NCI-H1048 (cell line): Measurements from ENCODE around the gene SNCA.

ENCODE experiments used
- DNase-seq: peaks from one replicate; lab custom pipeline; 2025; lab: John Stamatoyannopoulos, UW

Gene SNCA

GRCh38 chr4:89813197-89813596 lies 23.8 kb downstream of the SNCA start:
- no peak for DNase-seq

- DNase-seq, result no peak
Observed at GRCh38 chr4:89807441-89808140, 29.4 kb downstream of the SNCA start.

GRCh38 chr4:89805297-89805696 lies 31.7 kb downstream of the SNCA start:
- DNase-seq, result no peak

GRCh38 chr4:89803915-89804314 lies 33.0 kb downstream of the SNCA start:
- DNase-seq, result no peak

- DNase-seq, result no peak
Observed at GRCh38 chr4:89803036-89803435, 33.9 kb downstream of the SNCA start.

- no peak for DNase-seq
Observed at GRCh38 chr4:89800527-89801103, 36.3 kb downstream of the SNCA start.

GRCh38 chr4:89800012-89800516 lies 36.9 kb downstream of the SNCA start:
- DNase-seq, result peak; percentile 77

- DNase-seq, result no peak
Observed at GRCh38 chr4:89799071-89799470, 37.9 kb downstream of the SNCA start.

GRCh38 chr4:89797117-89797516 lies 39.8 kb downstream of the SNCA start:
- DNase-seq, result no peak

- DNase-seq, result no peak
Observed at GRCh38 chr4:89788206-89789072, 48.5 kb downstream of the SNCA start.

- DNase-seq, result no peak
Observed at GRCh38 chr4:89784686-89785231, 52.2 kb downstream of the SNCA start.

- no peak for DNase-seq
Observed at GRCh38 chr4:89781321-89781720, 55.6 kb downstream of the SNCA start.

- DNase-seq, result no peak
Observed at GRCh38 chr4:89773805-89774204, 63.2 kb downstream of the SNCA start.

- no peak for DNase-seq
Observed at GRCh38 chr4:89769856-89770255, 67.1 kb downstream of the SNCA start.

GRCh38 chr4:89767924-89768323 lies 69.0 kb downstream of the SNCA start:
- no peak for DNase-seq

- no peak for DNase-seq
Observed at GRCh38 chr4:89765966-89766365, 71.0 kb downstream of the SNCA start.

GRCh38 chr4:89765528-89765927 lies 71.4 kb downstream of the SNCA start:
- no peak for DNase-seq

- no peak for DNase-seq
Observed at GRCh38 chr4:89762311-89762710, 74.7 kb downstream of the SNCA start.

GRCh38 chr4:89759426-89759825 lies 77.5 kb downstream of the SNCA start:
- DNase-seq, result no peak

- DNase-seq, result no peak
Observed at GRCh38 chr4:89757154-89757719, 79.7 kb downstream of the SNCA start.

GRCh38 chr4:89755220-89755619 lies 81.7 kb downstream of the SNCA start:
- no peak for DNase-seq

- DNase-seq, result no peak
Observed at GRCh38 chr4:89754531-89754930, 82.4 kb downstream of the SNCA start.
